Limb (tissue), 2 donors: ENCODE data around the gene DEAF1.

Experiments used
- DNase-seq, 2 donors: peaks; one replicate each; pipeline ENCODE4 v3.0.0-alpha.2; 2016; ENCODE audit errors: extremely low spot score in 2 of 2

The DEAF1 gene

DNA sequence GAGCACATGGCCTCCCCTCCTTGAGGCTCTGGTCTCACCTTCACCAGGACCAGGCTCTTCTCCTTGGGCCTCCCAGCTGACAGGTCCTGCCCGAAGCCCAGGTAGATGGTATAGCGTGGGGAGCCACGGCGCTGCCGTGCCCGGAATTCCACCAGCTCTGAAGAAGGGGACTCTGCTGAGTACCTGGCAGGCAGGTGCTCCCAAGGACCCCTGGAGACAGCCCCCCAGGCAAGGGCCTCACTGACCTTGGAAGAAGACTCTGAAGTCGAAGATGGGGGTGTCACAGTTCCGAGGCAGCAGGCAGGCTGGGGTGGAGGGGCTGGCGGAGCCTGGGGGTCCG lies 82.1 kb downstream of the DEAF1 start:
- no peak for DNase-seq

DNA sequence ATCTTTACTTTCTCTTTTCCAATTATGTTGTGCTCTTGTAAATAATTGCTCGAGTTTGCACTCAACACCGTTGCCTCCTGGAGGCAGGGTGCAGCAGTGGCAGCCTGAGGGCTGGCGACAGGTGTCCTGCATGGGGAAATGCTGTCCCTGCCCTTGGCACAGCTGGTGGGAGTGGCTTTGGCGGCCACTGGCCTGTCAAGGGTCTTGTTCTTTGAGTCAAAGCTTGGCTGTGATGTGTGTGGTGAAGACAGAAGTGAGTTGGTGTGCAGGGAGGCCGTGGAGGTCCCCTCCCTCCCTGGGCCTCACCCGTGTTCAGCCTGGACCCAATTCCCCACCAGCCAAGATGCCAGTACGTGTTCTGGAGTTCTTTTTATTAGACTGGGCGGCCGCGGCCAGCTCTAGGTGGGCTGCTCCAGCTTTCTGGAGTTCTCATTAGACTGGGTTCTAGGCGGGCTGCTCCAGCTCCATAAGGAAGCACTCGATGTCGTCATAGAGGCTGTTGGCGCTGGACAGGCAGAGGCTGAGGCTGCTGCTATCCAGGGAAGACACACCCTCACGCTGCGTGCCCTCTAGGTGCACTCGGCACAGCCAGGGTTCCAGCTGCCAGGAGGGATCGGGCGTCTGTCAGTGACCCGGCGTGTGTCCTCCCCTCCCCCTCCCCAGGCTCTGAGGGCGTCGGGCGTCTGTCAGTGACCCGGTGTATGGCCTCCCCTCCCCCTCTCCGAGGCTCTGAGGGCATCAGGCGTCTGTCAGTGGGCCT lies 82.6 kb downstream of the DEAF1 start:
- no peak for DNase-seq

DNA sequence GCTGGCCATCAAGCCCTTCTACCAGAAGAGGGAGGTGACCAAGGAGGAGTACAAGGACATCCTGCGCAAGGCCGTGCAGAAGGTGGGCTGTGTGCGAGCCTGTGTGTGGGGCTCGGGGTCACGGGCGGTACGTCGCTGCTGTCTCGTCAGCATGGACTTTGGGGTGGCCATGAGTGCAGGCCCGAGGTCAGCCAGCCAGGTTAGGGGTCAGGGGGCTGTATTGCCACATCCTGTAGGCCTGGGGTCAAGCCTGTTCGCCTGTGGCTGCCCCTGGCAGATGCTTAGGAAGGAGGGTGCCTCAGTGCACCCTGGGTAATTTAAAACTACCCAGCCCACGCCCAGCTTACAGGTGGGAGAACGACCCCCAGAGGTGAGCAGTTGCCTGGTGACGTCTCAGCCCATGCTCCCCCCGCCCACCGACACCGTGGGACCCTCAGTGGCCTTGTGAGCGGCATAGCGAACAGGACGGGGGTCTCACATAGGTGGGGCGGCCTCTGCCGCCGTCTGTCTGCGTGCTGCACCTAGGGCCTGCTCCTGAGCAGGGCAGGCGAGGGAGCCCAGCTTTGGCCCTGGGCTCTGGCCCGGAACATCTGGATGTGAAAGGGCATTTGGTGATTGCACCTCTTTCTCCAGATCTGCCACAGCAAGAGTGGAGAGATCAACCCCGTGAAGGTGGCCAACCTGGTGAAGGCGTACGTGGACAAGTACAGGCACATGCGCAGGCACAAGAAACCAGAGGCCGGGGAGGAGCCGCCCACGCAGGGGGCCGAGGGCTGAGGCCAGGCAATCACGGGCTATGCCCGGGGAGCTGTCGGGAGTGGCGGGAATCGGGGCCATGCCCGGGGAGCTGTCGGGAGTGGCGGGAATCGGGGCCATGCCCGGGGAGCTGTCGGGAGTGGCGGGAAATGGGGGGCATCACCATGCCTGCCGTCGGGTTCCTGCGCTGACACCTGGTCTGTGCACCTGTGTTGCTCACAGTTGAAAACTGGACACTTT lies 83.7 kb downstream of the DEAF1 start:
- DNase-seq, result no peak

- DNase-seq, result no peak
Observed at GRCh38 chr11:610146-610801, 84.7 kb downstream of the DEAF1 start.

GRCh38 chr11:609341-609811 lies 85.6 kb downstream of the DEAF1 start:
- no peak for DNase-seq

DNA sequence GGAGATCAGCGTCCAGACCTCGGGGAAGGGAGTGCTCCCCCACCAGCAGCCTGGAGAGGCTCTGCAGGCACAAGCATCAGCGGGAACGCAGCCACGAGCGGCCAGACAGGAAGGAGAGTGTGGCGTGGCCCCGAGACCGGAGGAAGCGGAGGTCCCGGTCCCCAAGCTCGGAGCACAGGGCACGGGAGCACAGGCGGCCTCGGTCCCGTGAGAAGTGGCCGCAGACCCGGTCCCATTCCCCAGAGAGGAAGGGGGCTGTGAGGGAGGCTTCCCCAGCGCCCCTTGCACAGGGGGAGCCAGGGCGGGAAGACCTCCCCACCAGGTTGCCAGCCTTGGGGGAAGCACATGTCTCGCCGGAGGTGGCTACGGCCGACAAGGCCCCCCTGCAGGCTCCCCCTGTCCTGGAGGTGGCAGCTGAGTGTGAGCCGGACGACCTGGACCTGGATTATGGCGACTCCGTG lies 86.2 kb downstream of the DEAF1 start:
- no peak for DNase-seq

GRCh38 chr11:607971-608659 lies 86.9 kb downstream of the DEAF1 start:
- DNase-seq, result no peak

- DNase-seq, result no peak
Observed at GRCh38 chr11:607020-607780, 87.8 kb downstream of the DEAF1 start.

DNA sequence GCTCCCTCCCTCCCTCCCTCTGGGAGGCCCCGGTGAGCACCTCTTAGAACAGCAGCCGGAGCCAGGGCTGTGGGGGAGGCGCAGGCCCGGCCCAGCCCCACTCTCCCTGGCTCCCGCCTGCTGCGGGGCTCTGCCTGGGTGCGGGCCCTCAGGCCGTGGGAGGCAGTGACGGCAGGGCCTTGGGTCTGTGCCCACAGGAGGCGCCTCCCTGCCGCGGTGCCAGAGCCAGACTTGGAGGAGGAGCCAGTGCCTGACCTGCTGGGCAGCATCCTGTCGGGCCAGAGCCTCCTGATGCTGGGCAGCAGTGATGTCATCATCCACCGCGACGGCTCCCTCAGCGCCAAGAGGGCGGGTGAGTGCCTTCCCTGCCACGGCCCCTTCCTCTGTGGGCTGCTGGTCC lies 88.8 kb downstream of the DEAF1 start:
- DNase-seq, result no peak

DNA sequence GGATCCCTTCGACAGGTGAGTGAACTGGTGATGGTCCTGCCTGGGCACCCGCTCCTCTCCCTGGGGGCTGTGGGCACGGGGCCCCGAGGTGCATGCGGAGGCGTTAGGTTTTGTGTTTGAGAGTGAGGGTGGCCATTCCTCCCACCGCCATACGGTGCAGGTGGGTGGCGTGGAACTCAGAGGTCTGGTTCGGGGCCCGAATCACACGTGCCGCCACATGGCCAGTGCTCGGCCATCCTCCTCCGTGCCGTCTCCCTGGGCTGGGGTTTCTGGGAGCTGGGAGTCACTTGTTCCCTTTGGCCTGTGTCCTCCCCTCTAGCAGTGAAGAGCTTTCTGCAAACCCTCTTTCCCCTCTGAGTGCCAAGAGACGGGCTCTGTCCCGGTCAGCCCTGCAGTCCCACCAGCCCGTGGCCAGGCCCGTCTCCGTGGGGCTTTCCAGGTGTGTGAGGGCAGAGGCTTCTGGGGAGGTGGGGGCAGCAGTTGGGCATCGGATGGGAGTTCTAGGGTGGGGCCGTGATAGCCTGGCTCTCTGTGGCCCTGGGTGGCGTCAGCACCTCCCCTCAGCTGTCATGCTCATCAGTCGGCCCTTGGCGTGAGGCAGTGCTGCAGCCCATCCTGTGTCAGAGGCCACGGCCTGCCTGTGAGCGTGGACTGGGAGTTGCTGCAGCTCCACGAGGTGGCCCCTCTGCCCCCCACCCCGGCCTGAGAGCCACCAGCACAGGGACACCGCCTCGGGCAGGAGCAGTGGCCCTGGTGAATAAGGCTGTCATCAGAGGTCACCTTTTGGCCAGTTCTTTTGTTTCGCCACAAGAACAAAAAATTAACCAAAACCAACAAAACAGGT lies 89.5 kb downstream of the DEAF1 start:
- DNase-seq, result no peak

DNA sequence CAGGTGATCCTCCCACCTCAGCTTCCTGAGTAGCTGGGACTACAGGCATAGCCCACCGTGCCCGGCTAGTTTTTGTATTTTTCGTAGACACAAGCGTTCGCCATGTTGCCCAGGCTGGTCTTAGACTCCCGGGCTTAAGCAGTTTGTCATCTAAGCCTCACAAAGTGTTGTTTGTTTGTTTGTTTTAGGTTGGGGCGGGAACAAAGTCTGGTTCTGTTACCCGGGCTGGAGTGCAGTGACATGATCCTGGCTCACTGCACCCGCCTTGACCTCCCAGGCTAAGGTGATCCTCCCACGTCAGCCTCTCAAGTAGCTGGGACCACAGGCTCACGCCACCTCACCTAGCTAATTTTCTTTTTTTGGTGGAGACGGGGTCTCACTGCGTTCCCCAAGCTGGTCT lies 91.9 kb downstream of the DEAF1 start:
- no peak for DNase-seq

DNA sequence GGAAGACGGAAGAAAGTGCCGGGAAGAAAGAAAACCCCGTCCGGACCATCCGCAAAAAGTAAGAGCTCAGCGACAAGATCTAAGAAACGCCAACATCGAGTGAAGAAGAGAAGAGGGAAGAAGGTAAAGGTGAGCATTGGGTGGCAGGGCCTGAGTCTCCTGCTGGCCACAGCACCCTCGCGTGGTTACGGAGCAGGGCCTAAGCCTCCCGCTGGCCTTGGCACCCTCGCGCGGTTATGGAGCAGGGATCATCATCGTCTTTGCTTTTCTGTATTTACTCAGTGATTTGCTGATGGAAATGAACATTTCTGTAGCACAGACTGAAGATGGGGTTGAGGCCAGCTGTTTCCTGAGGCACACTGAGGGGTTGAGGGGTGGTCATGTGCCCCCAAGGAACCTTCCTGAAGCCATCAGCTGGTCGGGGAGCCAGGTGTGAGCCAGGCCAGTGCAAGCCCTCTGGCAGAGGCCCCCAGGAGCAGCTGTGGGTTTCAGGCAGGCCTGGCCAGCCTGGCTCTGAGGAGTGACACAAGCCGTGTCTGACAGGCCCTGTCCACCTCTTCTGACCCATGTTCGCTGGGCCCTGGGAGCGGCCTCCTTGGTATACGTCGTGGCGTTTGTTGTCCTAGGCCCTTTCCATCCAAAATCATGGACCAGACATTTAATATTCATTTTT lies 93.3 kb downstream of the DEAF1 start:
- DNase-seq, result no peak

GRCh38 chr11:598005-598680 lies 96.9 kb downstream of the DEAF1 start:
- DNase-seq, result no peak

- no peak for DNase-seq
Observed at GRCh38 chr11:597166-597725, 97.8 kb downstream of the DEAF1 start.

DNA sequence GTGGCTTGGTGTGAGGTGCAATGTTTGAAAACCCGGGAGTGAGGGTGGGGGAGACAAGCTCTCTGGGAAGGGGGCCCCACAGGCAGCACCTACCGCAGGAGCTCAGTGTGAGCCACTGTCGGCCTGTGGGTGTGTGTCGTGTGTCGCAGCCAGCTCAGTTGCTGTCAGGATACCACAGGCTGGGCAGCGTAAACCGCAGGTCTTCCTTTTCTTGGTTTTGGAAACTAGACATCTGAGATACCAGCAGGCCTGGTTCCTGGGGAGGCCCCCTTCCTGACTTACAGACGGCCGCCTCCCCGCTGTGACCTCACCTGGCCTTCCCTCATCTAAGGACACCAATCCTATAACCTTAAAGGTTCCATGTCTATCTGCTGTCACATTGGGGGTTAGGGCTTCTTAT lies 98.6 kb downstream of the DEAF1 start:
- no peak for DNase-seq

GRCh38 chr11:595400-595799 lies 99.6 kb downstream of the DEAF1 start:
- DNase-seq, result no peak
